Measurements from ENCODE around the gene SCGB1A1. TPM values are rescaled to one million over a fixed set of nuclear protein-coding genes. Genes with fewer than 3 reads are reported as not detected.

SCGB1A1 gene
- polyA plus RNA-seq, 3 donors: not detected

- Histone ChIP-seq H3K4me2 (replicated peaks; ENCODE audit: extremely low read depth, low read length, poor library complexity, severe bottlenecking) (no peak overlapping the region), H3K4me1 (ENCODE audit: control insufficient read depth in 1 of 2, insufficient read depth in 2 of 2, low read length in 2 of 2) (peaks cover 8 to 14% of the 10 kb centered on the region in 2 donors), H4K20me1 (ENCODE audit: insufficient read depth, low read length) (no peaks in the 10 kb centered on the region), H3K9ac (ENCODE audit: insufficient read depth, low read length, poor library complexity, severe bottlenecking) (no peak overlapping the region), H3K79me2 (ENCODE audit: insufficient read depth, low read length) (peaks cover 4% of the 10 kb centered on the region), H3K27me3 (ENCODE audit: control insufficient read depth in 2 of 2, insufficient read depth in 2 of 2, low read length in 2 of 2) (no peaks in the 10 kb centered on the region), H3K4me3 (replicated peaks in 1 of 3; ENCODE audit: low read depth in 2 of 3, low read length in 3 of 3) (no peak overlapping the region), H3K9me3 (replicated peaks in 1 of 2; ENCODE audit: control insufficient read depth in 1 of 2, insufficient read depth in 1 of 2, low read length in 2 of 2) (no peaks in the 10 kb centered on the region), H2AFZ (ENCODE audit: insufficient read depth, low read depth, low read length, poor library complexity, severe bottlenecking) (no peak overlapping the region), H3K36me3 (replicated peaks in 1 of 2; ENCODE audit: control insufficient read depth in 1 of 2, insufficient read depth in 2 of 2, low read length in 2 of 2) (peaks cover 0 to 13% of the 10 kb centered on the region in 2 donors), H3K27ac (ENCODE audit: low read depth in 1 of 2, low read length in 2 of 2) (no peak overlapping the region)
- H3K9me3 Mint-ChIP-seq: peaks cover 0 to 2% (median 0%) of the 10 kb centered on the region in 7 donors
- H3K4me3 Mint-ChIP-seq: no peak overlapping the region
- no peak for DNase-seq
- H3K4me1 Mint-ChIP-seq: peaks cover 21% of the 10 kb centered on the region
- peaks cover 8 to 30% of the 10 kb centered on the region in 2 donors for H3K36me3 Mint-ChIP-seq
- no peak for TF ChIP-seq CTCF (IDR thresholded peaks at IDR 0.05)
- 93% methylated on average over 8 of the region's 12 CpGs for WGBS (ENCODE audit: insufficient coverage)
- no peak overlapping the region for H3K27ac Mint-ChIP-seq
- intact Hi-C loops (cut with micrococcal nuclease): no loop called here
- peaks cover 0 to 6% (median 2%) of the 10 kb centered on the region in 3 donors for H3K27me3 Mint-ChIP-seq (ENCODE audit: low read depth in 3 of 3)
Measured at GRCh38 chr11:62416596-62416995, 2.2 kb upstream of the SCGB1A1 start.

GRCh38 chr11:62418136-62418535 lies 697 bp upstream of the SCGB1A1 start:
- Histone ChIP-seq H3K4me3 (replicated peaks in 1 of 3; ENCODE audit: low read depth in 2 of 3, low read length in 3 of 3) (no peak overlapping the region), H3K4me1 (ENCODE audit: control insufficient read depth in 1 of 2, insufficient read depth in 2 of 2, low read length in 2 of 2) (peaks cover 23 to 24% of the 10 kb centered on the region in 2 donors), H4K20me1 (ENCODE audit: insufficient read depth, low read length) (no peaks in the 10 kb centered on the region), H3K79me2 (ENCODE audit: insufficient read depth, low read length) (peaks cover 8% of the 10 kb centered on the region), H3K9me3 (replicated peaks in 1 of 2; ENCODE audit: control insufficient read depth in 1 of 2, insufficient read depth in 1 of 2, low read length in 2 of 2) (no peaks in the 10 kb centered on the region), H3K36me3 (replicated peaks in 1 of 2; ENCODE audit: control insufficient read depth in 1 of 2, insufficient read depth in 2 of 2, low read length in 2 of 2) (peaks cover 0 to 9% of the 10 kb centered on the region in 2 donors), H2AFZ (ENCODE audit: insufficient read depth, low read depth, low read length, poor library complexity, severe bottlenecking) (no peak overlapping the region), H3K27me3 (ENCODE audit: control insufficient read depth in 2 of 2, insufficient read depth in 2 of 2, low read length in 2 of 2) (no peaks in the 10 kb centered on the region), H3K4me2 (replicated peaks; ENCODE audit: extremely low read depth, low read length, poor library complexity, severe bottlenecking) (no peak overlapping the region), H3K27ac (ENCODE audit: low read depth in 1 of 2, low read length in 2 of 2) (no peak overlapping the region), H3K9ac (ENCODE audit: insufficient read depth, low read length, poor library complexity, severe bottlenecking) (no peak overlapping the region)
- Mint-ChIP-seq H3K27me3 (ENCODE audit: low read depth in 3 of 3) (peaks cover 0 to 8% (median 2%) of the 10 kb centered on the region in 3 donors), H3K9me3 (peaks cover 0 to 2% (median 0%) of the 10 kb centered on the region in 7 donors), H3K4me3 (no peak overlapping the region), H3K36me3 (peaks cover 5 to 36% of the 10 kb centered on the region in 2 donors), H3K27ac (no peak overlapping the region), H3K4me1 (peaks cover 36% of the 10 kb centered on the region)
- intact Hi-C loops (cut with micrococcal nuclease): no loop called here
- no peak for TF ChIP-seq CTCF (IDR thresholded peaks at IDR 0.05)
- WGBS (ENCODE audit: insufficient coverage): 90% methylated on average over 3 of the region's 5 CpGs
- DNase-seq: no peak
